Measurements from ENCODE around the gene AP4E1. TPM values are rescaled to one million over a fixed set of nuclear protein-coding genes. Genes with fewer than 3 reads are reported as not detected.
"Not testable (repeated sequence)": the region's sequence is repeated elsewhere in the genome, so short reads cannot be mapped to it uniquely, and the experiment has no call there.

The AP4E1 gene
- total RNA-seq, 1 donor from 2014 or later, result 12.6 TPM

GRCh38 chr15:50939911-50940310, 31.4 kb downstream of the AP4E1 start:
- FAIRE-seq, result no peak
- no peak for DNase-seq (ENCODE audit: low spot score in 2 of 2)

GRCh38 chr15:50940506-50940905, 32.0 kb downstream of the AP4E1 start:
- FAIRE-seq (no peak), DNase-seq (ENCODE audit: low spot score in 2 of 2) (no peak)

GRCh38 chr15:50943638-50944037, 35.2 kb downstream of the AP4E1 start:
- DNase-seq (ENCODE audit: low spot score in 2 of 2), result no peak
- no peak for FAIRE-seq

- FAIRE-seq, result no peak
- no peak for DNase-seq (ENCODE audit: low spot score in 2 of 2)
Measured at GRCh38 chr15:50944672-50945071, 36.2 kb downstream of the AP4E1 start.

GRCh38 chr15:50945725-50946124, 37.2 kb downstream of the AP4E1 start:
- no peak for FAIRE-seq
- DNase-seq (ENCODE audit: low spot score in 2 of 2), result no peak

GRCh38 chr15:50950745-50951144, 42.3 kb downstream of the AP4E1 start:
- not testable (repeated sequence) for FAIRE-seq; DNase-seq (ENCODE audit: low spot score in 2 of 2)

GRCh38 chr15:50953302-50953701, 44.8 kb downstream of the AP4E1 start:
- FAIRE-seq, result no peak
- no peak for DNase-seq (ENCODE audit: low spot score in 2 of 2)

GRCh38 chr15:50954837-50955236, 46.4 kb downstream of the AP4E1 start:
- not testable (repeated sequence) for FAIRE-seq; DNase-seq (ENCODE audit: low spot score in 2 of 2)

- DNase-seq (ENCODE audit: low spot score in 2 of 2) (no peak), FAIRE-seq (no peak)
Measured at GRCh38 chr15:50959717-50960116, 51.2 kb downstream of the AP4E1 start.

- FAIRE-seq, result peak; percentile 19
- DNase-seq (ENCODE audit: low spot score in 2 of 2), result no peak
Measured at GRCh38 chr15:50964075-50964474, 55.6 kb downstream of the AP4E1 start.

GRCh38 chr15:50968353-50968752, 59.9 kb downstream of the AP4E1 start:
- DNase-seq (ENCODE audit: low spot score in 2 of 2) (no peak), FAIRE-seq (no peak)

- DNase-seq (ENCODE audit: low spot score in 2 of 2) (no peak), FAIRE-seq (no peak)
Measured at GRCh38 chr15:50970524-50970923, 62.0 kb downstream of the AP4E1 start.

- FAIRE-seq (no peak), DNase-seq (ENCODE audit: low spot score in 2 of 2) (no peak)
Measured at GRCh38 chr15:50971115-50971514, 62.6 kb downstream of the AP4E1 start.

GRCh38 chr15:50971542-50971941, 63.1 kb downstream of the AP4E1 start:
- DNase-seq (ENCODE audit: low spot score in 2 of 2) (no peak), FAIRE-seq (peak; percentile 15)

- DNase-seq (ENCODE audit: low spot score in 2 of 2) (no peak), FAIRE-seq (no peak)
Measured at GRCh38 chr15:50973605-50974004, 65.1 kb downstream of the AP4E1 start.

- FAIRE-seq (no peak), DNase-seq (ENCODE audit: low spot score in 2 of 2) (no peak)
Measured at GRCh38 chr15:50977162-50977561, 68.7 kb downstream of the AP4E1 start.

GRCh38 chr15:50978580-50978979, 70.1 kb downstream of the AP4E1 start:
- DNase-seq (ENCODE audit: low spot score in 2 of 2) (no peak), FAIRE-seq (no peak)

GRCh38 chr15:50979041-50979440, 70.6 kb downstream of the AP4E1 start:
- DNase-seq (ENCODE audit: low spot score in 2 of 2) (no peak), FAIRE-seq (no peak)

GRCh38 chr15:50993598-50993997, 85.1 kb downstream of the AP4E1 start:
- DNase-seq (ENCODE audit: low spot score in 2 of 2) (no peak), FAIRE-seq (no peak)

- DNase-seq (ENCODE audit: low spot score in 2 of 2), result no peak
- FAIRE-seq, result no peak
Measured at GRCh38 chr15:50996641-50997040, 88.2 kb downstream of the AP4E1 start.

GRCh38 chr15:50997371-50998051, 89.0 kb downstream of the AP4E1 start:
- DNase-seq (ENCODE audit: low spot score in 2 of 2), result no peak
- no peak for FAIRE-seq

- DNase-seq (ENCODE audit: low spot score in 2 of 2) (no peak), FAIRE-seq (no peak)
Measured at GRCh38 chr15:51004103-51004551, 95.6 kb downstream of the AP4E1 start.
